ENCODE data around the gene LARP1. TPM values are rescaled to one million over a fixed set of nuclear protein-coding genes. Genes with fewer than 3 reads are reported as not detected.

The LARP1 gene
- total and polyA plus RNA-seq, 10 of the 15 experiments (the other 5 are each of a cell fraction or from before 2014, with no cell fraction given), result 22.6 to 227 (median 60.8) TPM

GRCh38 chr5:154842689-154843530 lies 87.7 kb downstream of the LARP1 start (continued):
- TF ChIP-seq ZBTB40 (IDR thresholded peaks at IDR 0.05; ENCODE audit: borderline replicate concordance) (no peak), POLR2AphosphoS2 (IDR thresholded peaks at IDR 0.05; ENCODE audit: low read depth, low read length) (no peak), NFIC (IDR thresholded peaks at IDR 0.05; ENCODE audit: low read depth, low read length) (no peak), SUZ12 (IDR thresholded peaks at IDR 0.05; ENCODE audit: unreplicated experiment) (no peak), REST (IDR thresholded peaks at IDR 0.05; ENCODE audit: low read depth, low read length) (no peak)

Measured in GM12878 (cell line).